K562 (cell line): ENCODE data around the gene KMT2A. TPM values are rescaled to one million over a fixed set of nuclear protein-coding genes. Genes with fewer than 3 reads are reported as not detected.

Experiments
- EHMT2 ChIP-seq: fragments of 450-650 bp; IDR thresholded peaks from 2 replicates; pipeline ENCODE4 v1.6.1; 2018; ENCODE audit warnings: antibody characterized with exemption
- EP400 ChIP-seq: fragments of 450-650 bp; IDR thresholded peaks from 2 replicates; pipeline ENCODE4 v1.6.1; 2017; ENCODE audit warnings: antibody characterized with exemption, mild to moderate bottlenecking, moderate library complexity
- MAZ ChIP-seq, 2 experiments: fragments of 450-650 bp in 1 of 2; sonication (generic) in 1 of 2; formaldehyde crosslinking; IDR thresholded peaks in 1 of 2; conservative IDR thresholded peaks in 1 of 2; 2 replicates each; pipeline versions ENCODE4 v1.4.0 to v1.5.0; 2020; ENCODE audit warnings: mild to moderate bottlenecking in 1 of 2, missing genetic modification reagents in 1 of 2
- MTA3 ChIP-seq: fragments of 450-650 bp; formaldehyde crosslinking; IDR thresholded peaks from 2 replicates; pipeline ENCODE4 v1.6.1; 2017; ENCODE audit warnings: mild to moderate bottlenecking, borderline replicate concordance
- PTBP1 ChIP-seq: fragments of 200-400 bp; formaldehyde crosslinking; IDR thresholded peaks from 2 replicates; pipeline ENCODE4 v1.6.1; 2017; ENCODE audit warnings: low read depth, low read length
- SMARCB1 ChIP-seq: IDR thresholded peaks from 2 replicates; pipeline ENCODE4 v1.6.1; 2011; ENCODE audit warnings: improper control_type of control experiment, low read depth; ENCODE audit not compliant: insufficient read length
- ZNF24 ChIP-seq: fragments of 450-650 bp; IDR thresholded peaks from 2 replicates; pipeline ENCODE4 v1.6.1; 2016
- ZNF507 ChIP-seq: conservative IDR thresholded peaks from 2 replicates; pipeline ENCODE4 v1.6.1; 2017; ENCODE audit warnings: missing genetic modification characterization, missing compliant biosample characterization
- ZNF561 ChIP-seq: fragments of 450-650 bp; formaldehyde crosslinking; conservative IDR thresholded peaks from 2 replicates; pipeline ENCODE4 v1.4.0; 2020; ENCODE audit warnings: mild to moderate bottlenecking, moderate library complexity
- polyA plus RNA-seq, 8 experiments: library from polyadenylated mRNA; depleted of rRNA in 4 of 8; stranded (reverse) in 5 of 8; unstranded in 3 of 8; fragments of >200 nt; fragmentation: Nextera tagmentation in 2 of 8; fragmentation: Illumina TruSeq in 1 of 8; extraction: Ambion mirVana in 2 of 8; extraction: Trizol in 1 of 8; gene quantifications; 2 replicates each; pipeline versions ENCODE4 v1.2.1 to v1.2.3, GENCODE V29; 2011 to 2014; ENCODE audit warnings: inconsistent platforms in 1 of 8, missing spikeins in 1 of 8
- total RNA-seq, 7 experiments: library from RNA; depleted of rRNA in 6 of 7; stranded (reverse); fragments of >200 nt in 6 of 7; fragmentation: Illumina TruSeq in 2 of 7; extraction: Trizol in 2 of 7; gene quantifications; 2 replicates each; pipeline versions ENCODE4 v1.2.1 to v1.2.3, GENCODE V29; 2011 to 2021; ENCODE audit warnings: low replicate concordance in 1 of 7
- TF ChIP-seq, protein P1 (sequence below): fragments of 450-650 bp; IDR thresholded peaks from 2 replicates; pipeline ENCODE4 v1.6.1; 2016; ENCODE audit warnings: mild to moderate bottlenecking, moderate library complexity
- TF ChIP-seq, protein P2 (sequence below): sonication (generic); formaldehyde crosslinking; IDR thresholded peaks from 2 replicates; pipeline ENCODE4 v1.4.0; 2020; ENCODE audit warnings: mild to moderate bottlenecking, missing genetic modification reagents
- TF ChIP-seq, protein P3 (sequence below), 2 experiments: IDR thresholded peaks; 2 replicates each; pipeline ENCODE4 v1.6.1; 2011; ENCODE audit warnings: borderline replicate concordance in 1 of 2, control low read depth in 1 of 2, low read depth in 1 of 2, low read length in 1 of 2, mild to moderate bottlenecking in 1 of 2, mixed read lengths in 1 of 2, moderate library complexity in 1 of 2; ENCODE audit not compliant: insufficient read depth in 1 of 2, insufficient read length in 1 of 2, poor library complexity in 1 of 2, severe bottlenecking in 1 of 2; ENCODE audit errors: extremely low read depth in 1 of 2

KMT2A gene
- total and polyA plus RNA-seq, 9 of the 15 experiments (the other 6 are each of a cell fraction or from before 2014, with no cell fraction given): 9.6 to 59.9 (median 32.6) TPM

DNA sequence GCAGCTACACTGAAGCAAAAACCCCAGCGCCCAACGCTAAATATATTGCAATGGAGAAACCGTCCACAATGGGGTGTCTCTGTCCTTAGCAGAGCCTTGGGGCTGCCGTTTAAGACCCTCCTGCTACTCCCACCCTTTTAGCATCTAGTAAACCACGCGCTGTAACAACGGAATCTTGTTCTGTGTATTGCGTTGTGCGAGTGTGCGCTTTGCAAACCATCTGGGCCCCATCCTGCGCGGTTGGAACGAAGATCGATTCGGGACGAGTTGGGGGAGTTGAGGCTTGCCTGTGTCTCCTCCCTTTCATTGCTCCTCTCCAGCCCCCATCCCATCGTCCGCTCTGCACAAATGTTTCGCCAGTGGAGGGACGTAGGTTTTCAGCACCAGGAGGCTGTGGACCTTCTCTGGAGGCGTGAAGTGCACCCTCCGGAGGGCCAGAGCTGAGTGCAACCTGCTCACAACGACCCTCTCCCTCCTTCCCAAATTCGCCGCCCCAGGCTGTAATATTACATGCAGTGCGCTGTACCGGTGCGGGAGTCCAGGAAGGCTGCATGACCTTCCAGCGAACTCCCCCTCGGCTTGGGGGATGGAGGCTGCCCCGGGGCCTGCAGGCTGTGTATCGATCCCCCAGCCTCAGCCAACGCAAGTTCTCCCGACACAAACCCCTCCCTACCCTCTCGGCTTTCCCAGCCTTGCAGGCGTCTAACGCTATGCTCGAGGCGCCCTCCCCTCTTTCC lies 1.6 kb upstream of the KMT2A start (continued):
- TF ChIP-seq, protein P1, sequence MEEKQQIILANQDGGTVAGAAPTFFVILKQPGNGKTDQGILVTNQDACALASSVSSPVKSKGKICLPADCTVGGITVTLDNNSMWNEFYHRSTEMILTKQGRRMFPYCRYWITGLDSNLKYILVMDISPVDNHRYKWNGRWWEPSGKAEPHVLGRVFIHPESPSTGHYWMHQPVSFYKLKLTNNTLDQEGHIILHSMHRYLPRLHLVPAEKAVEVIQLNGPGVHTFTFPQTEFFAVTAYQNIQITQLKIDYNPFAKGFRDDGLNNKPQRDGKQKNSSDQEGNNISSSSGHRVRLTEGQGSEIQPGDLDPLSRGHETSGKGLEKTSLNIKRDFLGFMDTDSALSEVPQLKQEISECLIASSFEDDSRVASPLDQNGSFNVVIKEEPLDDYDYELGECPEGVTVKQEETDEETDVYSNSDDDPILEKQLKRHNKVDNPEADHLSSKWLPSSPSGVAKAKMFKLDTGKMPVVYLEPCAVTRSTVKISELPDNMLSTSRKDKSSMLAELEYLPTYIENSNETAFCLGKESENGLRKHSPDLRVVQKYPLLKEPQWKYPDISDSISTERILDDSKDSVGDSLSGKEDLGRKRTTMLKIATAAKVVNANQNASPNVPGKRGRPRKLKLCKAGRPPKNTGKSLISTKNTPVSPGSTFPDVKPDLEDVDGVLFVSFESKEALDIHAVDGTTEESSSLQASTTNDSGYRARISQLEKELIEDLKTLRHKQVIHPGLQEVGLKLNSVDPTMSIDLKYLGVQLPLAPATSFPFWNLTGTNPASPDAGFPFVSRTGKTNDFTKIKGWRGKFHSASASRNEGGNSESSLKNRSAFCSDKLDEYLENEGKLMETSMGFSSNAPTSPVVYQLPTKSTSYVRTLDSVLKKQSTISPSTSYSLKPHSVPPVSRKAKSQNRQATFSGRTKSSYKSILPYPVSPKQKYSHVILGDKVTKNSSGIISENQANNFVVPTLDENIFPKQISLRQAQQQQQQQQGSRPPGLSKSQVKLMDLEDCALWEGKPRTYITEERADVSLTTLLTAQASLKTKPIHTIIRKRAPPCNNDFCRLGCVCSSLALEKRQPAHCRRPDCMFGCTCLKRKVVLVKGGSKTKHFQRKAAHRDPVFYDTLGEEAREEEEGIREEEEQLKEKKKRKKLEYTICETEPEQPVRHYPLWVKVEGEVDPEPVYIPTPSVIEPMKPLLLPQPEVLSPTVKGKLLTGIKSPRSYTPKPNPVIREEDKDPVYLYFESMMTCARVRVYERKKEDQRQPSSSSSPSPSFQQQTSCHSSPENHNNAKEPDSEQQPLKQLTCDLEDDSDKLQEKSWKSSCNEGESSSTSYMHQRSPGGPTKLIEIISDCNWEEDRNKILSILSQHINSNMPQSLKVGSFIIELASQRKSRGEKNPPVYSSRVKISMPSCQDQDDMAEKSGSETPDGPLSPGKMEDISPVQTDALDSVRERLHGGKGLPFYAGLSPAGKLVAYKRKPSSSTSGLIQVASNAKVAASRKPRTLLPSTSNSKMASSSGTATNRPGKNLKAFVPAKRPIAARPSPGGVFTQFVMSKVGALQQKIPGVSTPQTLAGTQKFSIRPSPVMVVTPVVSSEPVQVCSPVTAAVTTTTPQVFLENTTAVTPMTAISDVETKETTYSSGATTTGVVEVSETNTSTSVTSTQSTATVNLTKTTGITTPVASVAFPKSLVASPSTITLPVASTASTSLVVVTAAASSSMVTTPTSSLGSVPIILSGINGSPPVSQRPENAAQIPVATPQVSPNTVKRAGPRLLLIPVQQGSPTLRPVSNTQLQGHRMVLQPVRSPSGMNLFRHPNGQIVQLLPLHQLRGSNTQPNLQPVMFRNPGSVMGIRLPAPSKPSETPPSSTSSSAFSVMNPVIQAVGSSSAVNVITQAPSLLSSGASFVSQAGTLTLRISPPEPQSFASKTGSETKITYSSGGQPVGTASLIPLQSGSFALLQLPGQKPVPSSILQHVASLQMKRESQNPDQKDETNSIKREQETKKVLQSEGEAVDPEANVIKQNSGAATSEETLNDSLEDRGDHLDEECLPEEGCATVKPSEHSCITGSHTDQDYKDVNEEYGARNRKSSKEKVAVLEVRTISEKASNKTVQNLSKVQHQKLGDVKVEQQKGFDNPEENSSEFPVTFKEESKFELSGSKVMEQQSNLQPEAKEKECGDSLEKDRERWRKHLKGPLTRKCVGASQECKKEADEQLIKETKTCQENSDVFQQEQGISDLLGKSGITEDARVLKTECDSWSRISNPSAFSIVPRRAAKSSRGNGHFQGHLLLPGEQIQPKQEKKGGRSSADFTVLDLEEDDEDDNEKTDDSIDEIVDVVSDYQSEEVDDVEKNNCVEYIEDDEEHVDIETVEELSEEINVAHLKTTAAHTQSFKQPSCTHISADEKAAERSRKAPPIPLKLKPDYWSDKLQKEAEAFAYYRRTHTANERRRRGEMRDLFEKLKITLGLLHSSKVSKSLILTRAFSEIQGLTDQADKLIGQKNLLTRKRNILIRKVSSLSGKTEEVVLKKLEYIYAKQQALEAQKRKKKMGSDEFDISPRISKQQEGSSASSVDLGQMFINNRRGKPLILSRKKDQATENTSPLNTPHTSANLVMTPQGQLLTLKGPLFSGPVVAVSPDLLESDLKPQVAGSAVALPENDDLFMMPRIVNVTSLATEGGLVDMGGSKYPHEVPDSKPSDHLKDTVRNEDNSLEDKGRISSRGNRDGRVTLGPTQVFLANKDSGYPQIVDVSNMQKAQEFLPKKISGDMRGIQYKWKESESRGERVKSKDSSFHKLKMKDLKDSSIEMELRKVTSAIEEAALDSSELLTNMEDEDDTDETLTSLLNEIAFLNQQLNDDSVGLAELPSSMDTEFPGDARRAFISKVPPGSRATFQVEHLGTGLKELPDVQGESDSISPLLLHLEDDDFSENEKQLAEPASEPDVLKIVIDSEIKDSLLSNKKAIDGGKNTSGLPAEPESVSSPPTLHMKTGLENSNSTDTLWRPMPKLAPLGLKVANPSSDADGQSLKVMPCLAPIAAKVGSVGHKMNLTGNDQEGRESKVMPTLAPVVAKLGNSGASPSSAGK: peak; percentile 56; the same call in 1 of the 2 replicates
- TF ChIP-seq, protein P2, sequence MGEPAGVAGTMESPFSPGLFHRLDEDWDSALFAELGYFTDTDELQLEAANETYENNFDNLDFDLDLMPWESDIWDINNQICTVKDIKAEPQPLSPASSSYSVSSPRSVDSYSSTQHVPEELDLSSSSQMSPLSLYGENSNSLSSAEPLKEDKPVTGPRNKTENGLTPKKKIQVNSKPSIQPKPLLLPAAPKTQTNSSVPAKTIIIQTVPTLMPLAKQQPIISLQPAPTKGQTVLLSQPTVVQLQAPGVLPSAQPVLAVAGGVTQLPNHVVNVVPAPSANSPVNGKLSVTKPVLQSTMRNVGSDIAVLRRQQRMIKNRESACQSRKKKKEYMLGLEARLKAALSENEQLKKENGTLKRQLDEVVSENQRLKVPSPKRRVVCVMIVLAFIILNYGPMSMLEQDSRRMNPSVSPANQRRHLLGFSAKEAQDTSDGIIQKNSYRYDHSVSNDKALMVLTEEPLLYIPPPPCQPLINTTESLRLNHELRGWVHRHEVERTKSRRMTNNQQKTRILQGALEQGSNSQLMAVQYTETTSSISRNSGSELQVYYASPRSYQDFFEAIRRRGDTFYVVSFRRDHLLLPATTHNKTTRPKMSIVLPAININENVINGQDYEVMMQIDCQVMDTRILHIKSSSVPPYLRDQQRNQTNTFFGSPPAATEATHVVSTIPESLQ (CRISPR knock-in tag): no peak; the same call in 1 of the 2 replicates
- TF ChIP-seq SMARCB1 (peak; percentile 45), ZNF561 (CRISPR knock-in tag) (no peak), MAZ (CRISPR knock-in tag; conservative IDR thresholded peaks at IDR 0.05 in 1 of 2, IDR thresholded peaks at IDR 0.05 in 1 of 2) (peak in 1 of 2 experiments; percentile 51; a peak in 1 of 4 replicates), MTA3 (peak; percentile 22; the same call in 1 of the 2 replicates), ZNF24 (peak; percentile 37; the same call in 1 of the 2 replicates), PTBP1 (0 out of 2 replicates have a peak, but pooled peaks have one; percentile 26), EP400 (no peak), ZNF507 (tag) (no peak), EHMT2 (peak; percentile 94)
- TF ChIP-seq, protein P3, sequence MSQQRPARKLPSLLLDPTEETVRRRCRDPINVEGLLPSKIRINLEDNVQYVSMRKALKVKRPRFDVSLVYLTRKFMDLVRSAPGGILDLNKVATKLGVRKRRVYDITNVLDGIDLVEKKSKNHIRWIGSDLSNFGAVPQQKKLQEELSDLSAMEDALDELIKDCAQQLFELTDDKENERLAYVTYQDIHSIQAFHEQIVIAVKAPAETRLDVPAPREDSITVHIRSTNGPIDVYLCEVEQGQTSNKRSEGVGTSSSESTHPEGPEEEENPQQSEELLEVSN (IDR thresholded peaks at IDR 0.05; ENCODE audit: borderline replicate concordance in 1 of 2, extremely low read depth in 1 of 2, insufficient read depth in 1 of 2, insufficient read length in 1 of 2, low read depth in 1 of 2, low read length in 1 of 2, poor library complexity in 1 of 2, severe bottlenecking in 1 of 2): peak; percentile 3 to 13
